K562 (cell line): ENCODE results near the gene UBXN11. TPM values are rescaled to one million over a fixed set of nuclear protein-coding genes. Genes with fewer than 3 reads are reported as not detected.

ENCODE experiments used
- CEBPB ChIP-seq: fragments of 450-650 bp; IDR thresholded peaks from 2 replicates; pipeline ENCODE4 v1.6.1; 2016; ENCODE audit warnings: missing genetic modification characterization, missing compliant biosample characterization
- CTCF ChIP-seq, 3 experiments: IDR thresholded peaks in 2 of 3; conservative IDR thresholded peaks in 1 of 3; 2 replicates each; pipeline ENCODE4 v1.5.1; 2011 to 2012; ENCODE audit warnings: low read length in 3 of 3, mild to moderate bottlenecking in 3 of 3, control low read depth in 2 of 3, improper control_type of control experiment in 1 of 3, inconsistent platforms in 1 of 3, low read depth in 1 of 3, mixed read lengths in 1 of 3, moderate library complexity in 1 of 3; ENCODE audit not compliant: insufficient read depth in 2 of 3
- DNMT1 ChIP-seq: fragments of 450-650 bp; IDR thresholded peaks from 2 replicates; pipeline ENCODE4 v1.6.1; 2016; ENCODE audit warnings: antibody characterized with exemption, mild to moderate bottlenecking
- E4F1 ChIP-seq: fragments of 250-450 bp; sonication (Bioruptor Pico); IDR thresholded peaks from 2 replicates; pipeline ENCODE4 v1.5.0; 2021; ENCODE audit warnings: mild to moderate bottlenecking, borderline replicate concordance
- HNRNPLL ChIP-seq: fragments of 200-400 bp; formaldehyde crosslinking; IDR thresholded peaks from 2 replicates; pipeline ENCODE4 v1.6.1; 2017; ENCODE audit warnings: low read length, low read depth, mild to moderate bottlenecking; ENCODE audit not compliant: poor library complexity, severe bottlenecking
- POLR2B ChIP-seq: fragments of 450-650 bp; IDR thresholded peaks from 2 replicates; pipeline ENCODE4 v1.6.1; 2018; ENCODE audit warnings: low read depth; ENCODE audit not compliant: partially characterized antibody
- SMAD4 ChIP-seq: fragments of 250-450 bp; sonication (Bioruptor Pico); conservative IDR thresholded peaks from 2 replicates; pipeline ENCODE4 v1.8.0; 2021; ENCODE audit warnings: inconsistent platforms, mild to moderate bottlenecking, moderate library complexity
- SMARCE1 ChIP-seq: fragments of 450-650 bp; IDR thresholded peaks from 2 replicates; pipeline ENCODE4 v1.7.1; 2016; ENCODE audit warnings: mild to moderate bottlenecking
- SRSF3 ChIP-seq: fragments of 200-400 bp; formaldehyde crosslinking; IDR thresholded peaks from 2 replicates; pipeline ENCODE4 v1.6.1; 2016; ENCODE audit warnings: mild to moderate bottlenecking, low read length, moderate library complexity; ENCODE audit not compliant: insufficient read depth
- STAT5A ChIP-seq: IDR thresholded peaks from 2 replicates; pipeline ENCODE4 v1.6.1; 2012; ENCODE audit warnings: low read length, inconsistent platforms, borderline replicate concordance
- polyA plus RNA-seq, 8 experiments: library from polyadenylated mRNA; depleted of rRNA in 4 of 8; stranded (reverse) in 5 of 8; unstranded in 3 of 8; fragments of >200 nt; fragmentation: Nextera tagmentation in 2 of 8; fragmentation: Illumina TruSeq in 1 of 8; extraction: Ambion mirVana in 2 of 8; extraction: Trizol in 1 of 8; gene quantifications; 2 replicates each; pipeline versions ENCODE4 v1.2.1 to v1.2.3, GENCODE V29; 2011 to 2014; ENCODE audit warnings: inconsistent platforms in 1 of 8, missing spikeins in 1 of 8
- total RNA-seq, 7 experiments: library from RNA; depleted of rRNA in 6 of 7; stranded (reverse); fragments of >200 nt in 6 of 7; fragmentation: Illumina TruSeq in 2 of 7; extraction: Trizol in 2 of 7; gene quantifications; 2 replicates each; pipeline versions ENCODE4 v1.2.1 to v1.2.3, GENCODE V29; 2011 to 2021; ENCODE audit warnings: low replicate concordance in 1 of 7

The UBXN11 gene
- total and polyA plus RNA-seq, 9 of the 15 experiments (the other 6 are each of a cell fraction or from before 2014, with no cell fraction given), result 0.48 to 34.3 (median 11.3) TPM

- TF ChIP-seq POLR2B (no peak), CEBPB (tag) (no peak), HNRNPLL (peak; percentile 4), CTCF (IDR thresholded peaks at IDR 0.05 in 2 of 3, conservative IDR thresholded peaks at IDR 0.05 in 1 of 3; ENCODE audit: insufficient read depth in 2 of 3, low read depth in 1 of 3, low read length in 3 of 3) (no peak), SMAD4 (CRISPR knock-in tag) (no peak), DNMT1 (no peak), SMARCE1 (0 out of 2 replicates have a peak, but pooled peaks have one; percentile 1), SRSF3 (peak; percentile 99; the same call in 1 of the 2 replicates), STAT5A (no peak), E4F1 (no peak)
- TF ChIP-seq, all 486 proteins: peak for 9
Observed at GRCh38 chr1:26337206-26337535, 30.7 kb upstream of the UBXN11 start (continued).
